HCT116 (cell line): ENCODE measurements around the gene SMAP2. TPM values are rescaled to one million over a fixed set of nuclear protein-coding genes. Genes with fewer than 3 reads are reported as not detected.

Experiments used
- ATAC-seq: fragments of 200-7000 bp; cut with Tn5 transposase; 2 replicates; pipeline ENCODE4 v1.9.1; 2020; ENCODE audit warnings: mild to moderate bottlenecking, moderate library complexity
- BruUV-seq: library from RNA; stranded (reverse); fragments of 400-500 nt; replicated peaks from 2 replicates; lab custom pipeline; 2021; lab: Mats Ljungman, UMichigan
- CTCF ChIA-PET: fragments of 300-600 bp; sonication (Branson Sonifier 250); formaldehyde crosslinking; loops from one replicate; lab custom pipeline; 2021; ENCODE audit warnings: antibody characterized with exemption; lab: Charles Lee
- POLR2A ChIA-PET: fragments of 300-600, 350-600 bp; sonication (Branson Sonifier 250); formaldehyde crosslinking; loops from one replicate; lab custom pipeline; 2021; ENCODE audit warnings: antibody characterized with exemption; lab: Charles Lee
- RAD21 ChIA-PET, 2 experiments: fragments of 300-600 bp; sonication (Branson Sonifier 250); formaldehyde crosslinking; loops; one replicate each; lab custom pipeline; 2023; ENCODE audit warnings: low total read pairs in 2 of 2; ENCODE audit not compliant: uncharacterized antibody in 2 of 2, unreplicated experiment in 2 of 2, low non-redundant PET in 1 of 2; lab: Charles Lee
- DNase-seq: peaks from one replicate; pipeline ENCODE4 v3.0.0-alpha.2; 2010; ENCODE audit warnings: low read depth, low spot score
- H2AFZ ChIP-seq: fragments of 200-600 bp; shearing (Covaris generic), sonication (generic); 2 replicates; pipeline ENCODE4 v1.6.1; 2017; ENCODE audit warnings: low read depth, mixed run types, mixed read lengths, antibody characterized with exemption, low read length; ENCODE audit not compliant: poor library complexity, severe bottlenecking
- H3K27ac ChIP-seq: 2 replicates; pipeline ENCODE4 v1.5.1; 2012; ENCODE audit warnings: low read depth, low read length
- H3K27me3 ChIP-seq: fragments of 200-600 bp; sonication (generic); 2 replicates; pipeline ENCODE4 v1.6.1; 2016; ENCODE audit warnings: mixed run types, low read length, mixed read lengths; ENCODE audit not compliant: insufficient read depth
- H3K36me3 ChIP-seq, 2 experiments: fragments of 200-500 bp in 1 of 2; fragments of 200-600 bp in 1 of 2; sonication (Bioruptor generic) in 1 of 2; sonication (generic) in 1 of 2; 2 replicates each; pipeline versions ENCODE4 v1.5.1 to v1.6.1; 2014 to 2016; ENCODE audit warnings: low read length in 2 of 2, inconsistent platforms in 1 of 2, mixed read lengths in 1 of 2, mixed run types in 1 of 2; ENCODE audit not compliant: insufficient read depth in 2 of 2, control insufficient read depth in 1 of 2
- H3K4me1 ChIP-seq, 2 experiments: fragments of 200-600 bp in 1 of 2; sonication (generic) in 1 of 2; 2 replicates each; pipeline versions ENCODE4 v1.5.1 to v1.6.1; 2012 to 2017; ENCODE audit warnings: low read length in 2 of 2, inconsistent platforms in 1 of 2, mild to moderate bottlenecking in 1 of 2, mixed read lengths in 1 of 2, mixed run types in 1 of 2, moderate library complexity in 1 of 2; ENCODE audit not compliant: insufficient read depth in 2 of 2, control insufficient read depth in 1 of 2
- H3K4me2 ChIP-seq: fragments of 200-600 bp; sonication (generic); 2 replicates; pipeline ENCODE4 v1.6.1; 2017; ENCODE audit warnings: mixed run types, low read length, mixed read lengths
- H3K4me3 ChIP-seq, 2 experiments: fragments of 200-600 bp in 1 of 2; sonication (generic) in 1 of 2; replicated peaks in 1 of 2; 2 replicates each; pipeline ENCODE4 v1.5.1; 2011 to 2016; ENCODE audit warnings: low read length in 2 of 2, control low read depth in 1 of 2, low read depth in 1 of 2, mild to moderate bottlenecking in 1 of 2, mixed read lengths in 1 of 2, mixed run types in 1 of 2
- H3K79me2 ChIP-seq: fragments of 200-600 bp; sonication (generic); 2 replicates; pipeline ENCODE4 v1.6.1; 2017; ENCODE audit warnings: mild to moderate bottlenecking, mixed run types, low read length, moderate library complexity, mixed read lengths; ENCODE audit not compliant: insufficient read depth
- H3K9ac ChIP-seq: fragments of 200-600 bp; sonication (generic); 2 replicates; pipeline ENCODE4 v1.6.1; 2016; ENCODE audit warnings: low read length, mixed read lengths
- H3K9me2 ChIP-seq: fragments of 200-600 bp; sonication (generic), shearing (Covaris generic); 2 replicates; pipeline ENCODE4 v1.6.1; 2017; ENCODE audit warnings: mixed run types, mild to moderate bottlenecking, moderate library complexity; ENCODE audit not compliant: insufficient read depth
- H3K9me3 ChIP-seq, 2 experiments: fragments of 200-500 bp in 1 of 2; fragments of 200-600 bp in 1 of 2; sonication (Bioruptor generic) in 1 of 2; sonication (generic) in 1 of 2; 2 replicates each; pipeline ENCODE4 v1.6.1; 2014 to 2017; ENCODE audit warnings: low read length in 2 of 2, mixed read lengths in 2 of 2, inconsistent platforms in 1 of 2, low read depth in 1 of 2, mild to moderate bottlenecking in 1 of 2, mixed run types in 1 of 2, moderate library complexity in 1 of 2; ENCODE audit not compliant: control insufficient read depth in 1 of 2, insufficient read depth in 1 of 2
- H4K20me1 ChIP-seq: fragments of 200-600 bp; sonication (generic), shearing (Covaris generic); 2 replicates; pipeline ENCODE4 v1.6.1; 2017; ENCODE audit warnings: mixed run types, mild to moderate bottlenecking, moderate library complexity; ENCODE audit not compliant: insufficient read depth
- EGR1 ChIP-seq: IDR thresholded peaks from 2 replicates; pipeline ENCODE4 v1.6.1; 2012; ENCODE audit warnings: low read depth
- FOSL1 ChIP-seq: IDR thresholded peaks from 2 replicates; pipeline ENCODE4 v1.6.1; 2012; ENCODE audit warnings: low read depth
- JUND ChIP-seq: IDR thresholded peaks from 2 replicates; pipeline ENCODE4 v1.6.1; 2012
- POLR2A ChIP-seq: IDR thresholded peaks from 2 replicates; pipeline ENCODE4 v1.7.0; 2011; ENCODE audit warnings: borderline replicate concordance; ENCODE audit not compliant: insufficient read depth, insufficient read length; ENCODE audit errors: extremely low read depth
- SRF ChIP-seq: IDR thresholded peaks from 2 replicates; pipeline ENCODE4 v1.6.1; 2012; ENCODE audit warnings: low read depth
- ZNF274 ChIP-seq: fragments of 200-500 bp; sonication (Bioruptor generic); IDR thresholded peaks from 2 replicates; pipeline ENCODE4 v1.6.1; 2014; ENCODE audit warnings: mild to moderate bottlenecking, low read depth, low read length, inconsistent platforms
- intact Hi-C: fragments of 100-400 bp; cut with micrococcal nuclease; formaldehyde crosslinking; loops from 2 replicates; pipeline ENCODE4 v1.10.0; 2022
- total RNA-seq: library from RNA; stranded (reverse); gene quantifications from one replicate; pipeline ENCODE4 v1.2.1, GENCODE V29; 2021; ENCODE audit not compliant: unreplicated experiment
- TF ChIP-seq, protein P1 (sequence below): IDR thresholded peaks from 2 replicates; pipeline ENCODE4 v1.6.1; 2012
- TF ChIP-seq, protein P2 (sequence below): IDR thresholded peaks from 2 replicates; pipeline ENCODE4 v1.6.1; 2012
- TF ChIP-seq, protein P3 (sequence below), 3 experiments: fragments of 200-600 bp in 1 of 3; sonication (generic) in 1 of 3; IDR thresholded peaks in 2 of 3; conservative IDR thresholded peaks in 1 of 3; 2 replicates each; pipeline ENCODE4 v1.5.1; 2012 to 2017; ENCODE audit warnings: low read depth in 2 of 3, low read length in 2 of 3, antibody characterized with exemption in 1 of 3, borderline replicate concordance in 1 of 3, control low read depth in 1 of 3, mild to moderate bottlenecking in 1 of 3, mixed read lengths in 1 of 3, mixed run types in 1 of 3, moderate library complexity in 1 of 3; ENCODE audit not compliant: insufficient read depth in 1 of 3

The SMAP2 gene
- total RNA-seq, 1 experiment from 2014 or later, result 16.4 TPM

DNA sequence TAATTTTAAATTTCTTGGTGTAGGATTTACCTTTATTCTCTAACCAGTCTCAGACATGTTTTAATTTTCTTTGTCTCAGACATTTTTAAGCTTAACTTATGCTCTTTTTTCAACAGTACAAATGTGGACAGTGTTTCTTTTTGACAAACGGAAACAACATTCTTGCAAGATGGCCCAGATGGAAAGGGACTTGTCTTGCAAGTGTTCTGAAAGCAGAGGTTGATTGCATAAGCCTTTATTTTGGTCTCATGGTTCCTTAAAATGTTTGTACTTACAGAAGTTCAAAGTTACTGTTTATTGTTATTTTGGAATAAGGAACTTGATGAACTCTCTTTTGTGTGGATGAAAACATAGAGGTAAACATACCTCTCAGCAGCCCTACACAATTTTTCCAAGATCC lies 22.9 kb downstream of the SMAP2 start:
- intact Hi-C loops, result no loop called here
- Histone ChIP-seq H3K27me3 (no peaks in the 10 kb centered on the region), H3K4me1 (no peaks in the 10 kb centered on the region), H3K36me3 (no peaks in the 10 kb centered on the region), H3K9me2 (no peaks in the 10 kb centered on the region), H3K27ac (no peak overlapping the region), H4K20me1 (no peaks in the 10 kb centered on the region), H3K4me2 (no peak overlapping the region), H3K79me2 (no peaks in the 10 kb centered on the region), H3K9ac (no peak overlapping the region), H3K9me3 (no peaks in the 10 kb centered on the region), H3K4me3 (no peak overlapping the region), H2AFZ (no peak overlapping the region)
- no peak for ATAC-seq
- DNase-seq, result no peak
- BruUV-seq, result no TSS peak
- TF ChIP-seq ZNF274, result no peak
- TF ChIP-seq, protein P1, sequence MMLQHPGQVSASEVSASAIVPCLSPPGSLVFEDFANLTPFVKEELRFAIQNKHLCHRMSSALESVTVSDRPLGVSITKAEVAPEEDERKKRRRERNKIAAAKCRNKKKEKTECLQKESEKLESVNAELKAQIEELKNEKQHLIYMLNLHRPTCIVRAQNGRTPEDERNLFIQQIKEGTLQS, result no peak
- TF ChIP-seq, protein P2, sequence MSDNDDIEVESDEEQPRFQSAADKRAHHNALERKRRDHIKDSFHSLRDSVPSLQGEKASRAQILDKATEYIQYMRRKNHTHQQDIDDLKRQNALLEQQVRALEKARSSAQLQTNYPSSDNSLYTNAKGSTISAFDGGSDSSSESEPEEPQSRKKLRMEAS, result no peak
- no peak for TF ChIP-seq JUND
- no peak for TF ChIP-seq SRF
- TF ChIP-seq EGR1, result no peak
- TF ChIP-seq, protein P3, sequence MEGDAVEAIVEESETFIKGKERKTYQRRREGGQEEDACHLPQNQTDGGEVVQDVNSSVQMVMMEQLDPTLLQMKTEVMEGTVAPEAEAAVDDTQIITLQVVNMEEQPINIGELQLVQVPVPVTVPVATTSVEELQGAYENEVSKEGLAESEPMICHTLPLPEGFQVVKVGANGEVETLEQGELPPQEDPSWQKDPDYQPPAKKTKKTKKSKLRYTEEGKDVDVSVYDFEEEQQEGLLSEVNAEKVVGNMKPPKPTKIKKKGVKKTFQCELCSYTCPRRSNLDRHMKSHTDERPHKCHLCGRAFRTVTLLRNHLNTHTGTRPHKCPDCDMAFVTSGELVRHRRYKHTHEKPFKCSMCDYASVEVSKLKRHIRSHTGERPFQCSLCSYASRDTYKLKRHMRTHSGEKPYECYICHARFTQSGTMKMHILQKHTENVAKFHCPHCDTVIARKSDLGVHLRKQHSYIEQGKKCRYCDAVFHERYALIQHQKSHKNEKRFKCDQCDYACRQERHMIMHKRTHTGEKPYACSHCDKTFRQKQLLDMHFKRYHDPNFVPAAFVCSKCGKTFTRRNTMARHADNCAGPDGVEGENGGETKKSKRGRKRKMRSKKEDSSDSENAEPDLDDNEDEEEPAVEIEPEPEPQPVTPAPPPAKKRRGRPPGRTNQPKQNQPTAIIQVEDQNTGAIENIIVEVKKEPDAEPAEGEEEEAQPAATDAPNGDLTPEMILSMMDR (IDR thresholded peaks at IDR 0.05 in 2 of 3, conservative IDR thresholded peaks at IDR 0.05 in 1 of 3; ENCODE audit: borderline replicate concordance in 1 of 3, insufficient read depth in 1 of 3, low read depth in 2 of 3, low read length in 2 of 3), result no peak
- no peak for TF ChIP-seq POLR2A
- ChIA-PET RAD21 (no interaction called here), CTCF (no interaction called here), POLR2A (no interaction called here)

DNA sequence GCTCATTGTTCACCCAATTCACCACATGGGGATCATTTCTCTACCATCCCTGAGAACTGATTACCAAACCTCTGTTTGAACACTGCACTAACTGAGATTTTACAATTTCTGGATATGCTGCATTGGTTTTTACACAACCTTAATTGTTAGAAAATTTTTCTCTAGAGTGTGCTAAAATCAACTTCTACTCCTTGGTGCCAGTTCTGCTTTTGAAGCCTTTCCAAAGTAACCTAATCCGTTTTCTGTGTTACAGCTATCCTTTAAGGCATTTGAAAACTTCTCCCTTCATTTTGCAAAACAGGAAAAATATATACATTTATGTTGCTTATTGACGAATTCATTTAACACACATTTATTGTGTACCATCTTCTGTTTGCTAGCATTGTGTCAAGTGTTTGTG lies 23.7 kb downstream of the SMAP2 start:
- Histone ChIP-seq H3K4me2 (no peak overlapping the region), H3K4me3 (no peak overlapping the region)
- TF ChIP-seq EGR1 (no peak), FOSL1 (no peak)
- TF ChIP-seq, all 23 proteins: peak for 0
- no TSS peak for BruUV-seq
- Histone ChIP-seq H3K27me3 (no peaks in the 10 kb centered on the region), H3K9me3 (no peaks in the 10 kb centered on the region), H3K4me1 (no peaks in the 10 kb centered on the region), H2AFZ (no peak overlapping the region), H3K36me3 (no peaks in the 10 kb centered on the region), H4K20me1 (no peaks in the 10 kb centered on the region), H3K9me2 (no peaks in the 10 kb centered on the region), H3K27ac (no peak overlapping the region), H3K9ac (no peak overlapping the region), H3K79me2 (no peaks in the 10 kb centered on the region)
- intact Hi-C loops, result no loop called here
- ChIA-PET RAD21 (no interaction called here), POLR2A (no interaction called here), CTCF (interaction anchor here (0.6 kb wide), 1 partner anchor 248 kb away, joined by 3 read pairs; no protein-coding TSS in a partner anchor)
- ATAC-seq (no peak), DNase-seq (no peak)
